K562 treated with DMSO at 1 percent for 24 hours (cell line): ENCODE results near the gene ZRANB2. TPM values are rescaled to one million over a fixed set of nuclear protein-coding genes. Genes with fewer than 3 reads are reported as not detected.

Experiments
- total RNA-seq: library from RNA; unstranded; fragments of 300-600 nt; gene quantifications from 2 replicates; pipeline ENCODE4 v1.2.3, GENCODE V29; 2022; ENCODE audit warnings: low read depth; ENCODE audit not compliant: insufficient read depth

ZRANB2 gene
- 49.4 and 51.1 TPM in 2 replicates for total RNA-seq

GRCh38 chr1:71080739-71081696, at the start of gene ZRANB2:
TSS of gene ZRANB2 (minus strand) at chr1:71081035. CDS start at chr1:71080995, 40 bp downstream.

GRCh38 chr1:71047635-71048607, 32.9 kb downstream of the ZRANB2 start, which contains the start of gene PTGER3:
TSS of gene PTGER3 (minus strand) at chr1:71047816. CDS start at chr1:71047577, 239 bp downstream.

Other genes starting within 250 kb of the ZRANB2 start
- gene PTGER3, start 33.2 kb downstream of the ZRANB2 start, total RNA-seq: 29.3 and 32.6 TPM in 2 replicates